GM12878 (cell line): ENCODE measurements around the gene ANKRD34A. TPM values are rescaled to one million over a fixed set of nuclear protein-coding genes. Genes with fewer than 3 reads are reported as not detected.

ENCODE experiments used
- BCL3 ChIP-seq: IDR thresholded peaks from 2 replicates; pipeline ENCODE4 v1.6.1; 2011; ENCODE audit warnings: borderline replicate concordance, low read depth, mild to moderate bottlenecking, moderate library complexity, low read length; ENCODE audit not compliant: insufficient read depth, poor library complexity, severe bottlenecking
- BRCA1 ChIP-seq: IDR thresholded peaks from 2 replicates; pipeline ENCODE4 v1.6.1; 2011; ENCODE audit warnings: low read depth, low read length, improper control_type of control experiment
- EP300 ChIP-seq, 2 experiments: fragments of 150-350 bp in 1 of 2; IDR thresholded peaks; 2 replicates each; pipeline ENCODE4 v1.6.1; 2011 to 2012; ENCODE audit warnings: low read depth in 2 of 2, low read length in 2 of 2, borderline replicate concordance in 1 of 2, improper control_type of control experiment in 1 of 2, inconsistent platforms in 1 of 2; ENCODE audit not compliant: control insufficient read depth in 1 of 2
- HDAC6 ChIP-seq: fragments of 200-600 bp; sonication (generic); IDR thresholded peaks from one replicate; pipeline ENCODE4 v1.8.0; 2017; ENCODE audit warnings: antibody characterized with exemption; ENCODE audit not compliant: unreplicated experiment
- JUND ChIP-seq: IDR thresholded peaks from 2 replicates; pipeline ENCODE4 v1.6.1; 2012; ENCODE audit warnings: low read depth, mild to moderate bottlenecking, low read length, improper control_type of control experiment, moderate library complexity
- MTA2 ChIP-seq: fragments of 450-650 bp; IDR thresholded peaks from 2 replicates; pipeline ENCODE4 v1.6.1; 2016; ENCODE audit warnings: low read depth, mild to moderate bottlenecking, moderate library complexity
- NBN ChIP-seq: fragments of 450-650 bp; IDR thresholded peaks from 2 replicates; pipeline ENCODE4 v1.6.1; 2016
- NKRF ChIP-seq: fragments of 450-650 bp; conservative IDR thresholded peaks from 2 replicates; pipeline ENCODE4 v1.6.1; 2017; ENCODE audit warnings: mild to moderate bottlenecking, moderate library complexity
- PAX5 ChIP-seq: IDR thresholded peaks from 2 replicates; pipeline ENCODE4 v1.6.1; 2011; ENCODE audit warnings: low read depth, low read length, borderline replicate concordance
- PML ChIP-seq: IDR thresholded peaks from 2 replicates; pipeline ENCODE4 v1.6.1; 2012; ENCODE audit warnings: low read length, inconsistent platforms
- RB1 ChIP-seq: fragments of 450-650 bp; formaldehyde crosslinking; IDR thresholded peaks from 2 replicates; pipeline ENCODE4 v1.6.1; 2017; ENCODE audit warnings: mild to moderate bottlenecking, borderline replicate concordance
- RBBP5 ChIP-seq: fragments of 200-600 bp; sonication (generic); conservative IDR thresholded peaks from 2 replicates; pipeline ENCODE4 v1.6.1; 2016
- SMARCA5 ChIP-seq: fragments of 450-650 bp; IDR thresholded peaks from 2 replicates; pipeline ENCODE4 v1.6.1; 2017; ENCODE audit warnings: mild to moderate bottlenecking
- SP1 ChIP-seq: IDR thresholded peaks from one replicate; pipeline ENCODE4 v1.6.1; 2011; ENCODE audit warnings: low read depth, low read length
- SRF ChIP-seq, 2 experiments: IDR thresholded peaks; 2 replicates each; pipeline ENCODE4 v1.6.1; 2011; ENCODE audit warnings: low read depth in 2 of 2, low read length in 2 of 2, mild to moderate bottlenecking in 1 of 2, moderate library complexity in 1 of 2
- TCF12 ChIP-seq: IDR thresholded peaks from 2 replicates; pipeline ENCODE4 v1.6.1; 2011; ENCODE audit warnings: low read depth, mild to moderate bottlenecking, low read length
- ZNF24 ChIP-seq: fragments of 450-650 bp; IDR thresholded peaks from 2 replicates; pipeline ENCODE4 v1.6.1; 2017; ENCODE audit warnings: antibody characterized with exemption, mild to moderate bottlenecking
- polyA plus RNA-seq, 11 experiments: library from polyadenylated mRNA; depleted of rRNA in 4 of 11; unstranded in 6 of 11; stranded (reverse) in 5 of 11; fragments of >200 nt; fragmentation: Nextera tagmentation in 4 of 11; fragmentation: Illumina TruSeq in 1 of 11; extraction: Ambion mirVana in 4 of 11; extraction: Trizol in 1 of 11; gene quantifications; 1 replicate in 1 of 11; 2 replicates in 10 of 11; pipeline versions ENCODE4 v1.2.1 to v1.2.3, GENCODE V29; 2011 to 2016; ENCODE audit warnings: inconsistent platforms in 2 of 11, missing spikeins in 2 of 11, low read depth in 1 of 11
- total RNA-seq, 4 experiments: library from RNA; depleted of rRNA in 3 of 4; stranded (reverse); fragments of >200 nt in 3 of 4; fragmentation: Illumina TruSeq in 1 of 4; extraction: Trizol in 1 of 4; gene quantifications; 2 replicates each; pipeline versions ENCODE4 v1.2.1 to v1.2.3, GENCODE V29; 2013 to 2021
- TF ChIP-seq, protein P1 (sequence below): fragments of 450-650 bp; IDR thresholded peaks from 2 replicates; pipeline ENCODE4 v1.6.1; 2016; ENCODE audit warnings: mild to moderate bottlenecking, moderate library complexity, borderline replicate concordance
- TF ChIP-seq, protein P2 (sequence below): fragments of 450-650 bp; formaldehyde crosslinking; IDR thresholded peaks from 2 replicates; pipeline ENCODE4 v1.4.0; 2020; ENCODE audit warnings: mild to moderate bottlenecking, moderate library complexity

The ANKRD34A gene
- total and polyA plus RNA-seq, 10 of the 15 experiments (the other 5 are each of a cell fraction or from before 2014, with no cell fraction given): 0.40 to 3.5 (median 1.6) TPM

- TF ChIP-seq NKRF (no peak), RB1 (no peak), BCL3 (peak; percentile 92), SMARCA5 (no peak), JUND (0 out of 2 replicates have a peak, but pooled peaks have one; percentile 27), MTA2 (no peak), HDAC6 (no peak), PAX5 (peak; percentile 25; the same call in 1 of the 2 replicates), TCF12 (peak; percentile 84; the same call in 1 of the 2 replicates), SP1 (peak; percentile 93), SRF (IDR thresholded peaks at IDR 0.05; ENCODE audit: low read depth in 2 of 2, low read length in 2 of 2) (peak in 1 of 2 experiments; percentile 67; a peak in 1 of 4 replicates), PML (peak; percentile 100), ZNF24 (no peak), NBN (peak; percentile 84; the same call in 1 of the 2 replicates), EP300 (IDR thresholded peaks at IDR 0.05; ENCODE audit: borderline replicate concordance in 1 of 2, control insufficient read depth in 1 of 2, low read depth in 2 of 2, low read length in 2 of 2) (no peak; a peak in 1 of 4 replicates), RBBP5 (no peak), BRCA1 (no peak)
- TF ChIP-seq, protein P1, sequence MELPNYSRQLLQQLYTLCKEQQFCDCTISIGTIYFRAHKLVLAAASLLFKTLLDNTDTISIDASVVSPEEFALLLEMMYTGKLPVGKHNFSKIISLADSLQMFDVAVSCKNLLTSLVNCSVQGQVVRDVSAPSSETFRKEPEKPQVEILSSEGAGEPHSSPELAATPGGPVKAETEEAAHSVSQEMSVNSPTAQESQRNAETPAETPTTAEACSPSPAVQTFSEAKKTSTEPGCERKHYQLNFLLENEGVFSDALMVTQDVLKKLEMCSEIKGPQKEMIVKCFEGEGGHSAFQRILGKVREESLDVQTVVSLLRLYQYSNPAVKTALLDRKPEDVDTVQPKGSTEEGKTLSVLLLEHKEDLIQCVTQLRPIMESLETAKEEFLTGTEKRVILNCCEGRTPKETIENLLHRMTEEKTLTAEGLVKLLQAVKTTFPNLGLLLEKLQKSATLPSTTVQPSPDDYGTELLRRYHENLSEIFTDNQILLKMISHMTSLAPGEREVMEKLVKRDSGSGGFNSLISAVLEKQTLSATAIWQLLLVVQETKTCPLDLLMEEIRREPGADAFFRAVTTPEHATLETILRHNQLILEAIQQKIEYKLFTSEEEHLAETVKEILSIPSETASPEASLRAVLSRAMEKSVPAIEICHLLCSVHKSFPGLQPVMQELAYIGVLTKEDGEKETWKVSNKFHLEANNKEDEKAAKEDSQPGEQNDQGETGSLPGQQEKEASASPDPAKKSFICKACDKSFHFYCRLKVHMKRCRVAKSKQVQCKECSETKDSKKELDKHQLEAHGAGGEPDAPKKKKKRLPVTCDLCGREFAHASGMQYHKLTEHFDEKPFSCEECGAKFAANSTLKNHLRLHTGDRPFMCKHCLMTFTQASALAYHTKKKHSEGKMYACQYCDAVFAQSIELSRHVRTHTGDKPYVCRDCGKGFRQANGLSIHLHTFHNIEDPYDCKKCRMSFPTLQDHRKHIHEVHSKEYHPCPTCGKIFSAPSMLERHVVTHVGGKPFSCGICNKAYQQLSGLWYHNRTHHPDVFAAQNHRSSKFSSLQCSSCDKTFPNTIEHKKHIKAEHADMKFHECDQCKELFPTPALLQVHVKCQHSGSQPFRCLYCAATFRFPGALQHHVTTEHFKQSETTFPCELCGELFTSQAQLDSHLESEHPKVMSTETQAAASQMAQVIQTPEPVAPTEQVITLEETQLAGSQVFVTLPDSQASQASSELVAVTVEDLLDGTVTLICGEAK: 0 out of 2 replicates have a peak, but pooled peaks have one; percentile 6
- TF ChIP-seq, protein P2, sequence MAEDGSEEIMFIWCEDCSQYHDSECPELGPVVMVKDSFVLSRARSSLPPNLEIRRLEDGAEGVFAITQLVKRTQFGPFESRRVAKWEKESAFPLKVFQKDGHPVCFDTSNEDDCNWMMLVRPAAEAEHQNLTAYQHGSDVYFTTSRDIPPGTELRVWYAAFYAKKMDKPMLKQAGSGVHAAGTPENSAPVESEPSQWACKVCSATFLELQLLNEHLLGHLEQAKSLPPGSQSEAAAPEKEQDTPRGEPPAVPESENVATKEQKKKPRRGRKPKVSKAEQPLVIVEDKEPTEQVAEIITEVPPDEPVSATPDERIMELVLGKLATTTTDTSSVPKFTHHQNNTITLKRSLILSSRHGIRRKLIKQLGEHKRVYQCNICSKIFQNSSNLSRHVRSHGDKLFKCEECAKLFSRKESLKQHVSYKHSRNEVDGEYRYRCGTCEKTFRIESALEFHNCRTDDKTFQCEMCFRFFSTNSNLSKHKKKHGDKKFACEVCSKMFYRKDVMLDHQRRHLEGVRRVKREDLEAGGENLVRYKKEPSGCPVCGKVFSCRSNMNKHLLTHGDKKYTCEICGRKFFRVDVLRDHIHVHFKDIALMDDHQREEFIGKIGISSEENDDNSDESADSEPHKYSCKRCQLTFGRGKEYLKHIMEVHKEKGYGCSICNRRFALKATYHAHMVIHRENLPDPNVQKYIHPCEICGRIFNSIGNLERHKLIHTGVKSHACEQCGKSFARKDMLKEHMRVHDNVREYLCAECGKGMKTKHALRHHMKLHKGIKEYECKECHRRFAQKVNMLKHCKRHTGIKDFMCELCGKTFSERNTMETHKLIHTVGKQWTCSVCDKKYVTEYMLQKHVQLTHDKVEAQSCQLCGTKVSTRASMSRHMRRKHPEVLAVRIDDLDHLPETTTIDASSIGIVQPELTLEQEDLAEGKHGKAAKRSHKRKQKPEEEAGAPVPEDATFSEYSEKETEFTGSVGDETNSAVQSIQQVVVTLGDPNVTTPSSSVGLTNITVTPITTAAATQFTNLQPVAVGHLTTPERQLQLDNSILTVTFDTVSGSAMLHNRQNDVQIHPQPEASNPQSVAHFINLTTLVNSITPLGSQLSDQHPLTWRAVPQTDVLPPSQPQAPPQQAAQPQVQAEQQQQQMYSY (CRISPR knock-in tag): no peak
Observed at GRCh38 chr1:145996433-145997015, 32.1 kb upstream of the ANKRD34A start, which contains the start of gene TXNIP (continued).
